Activated T-cell treated with anti-CD3 and anti-CD28 coated beads, Interleukin-2, amount 50 U/mL, for 72 hours (primary cell): ENCODE measurements around the gene PGLYRP1. TPM values are rescaled to one million over a fixed set of nuclear protein-coding genes. Genes with fewer than 3 reads are reported as not detected.

ENCODE experiments used
- ATAC-seq, 2 donors: fragments of 150-1000 bp; cut with Tn5 transposase; replicated peaks in 1 of 2; 2 replicates each; pipeline ENCODE4 v1.10.0; 2021; ENCODE audit warnings: moderate library complexity in 2 of 2, mild to moderate bottlenecking in 1 of 2
- DNase-seq, 2 donors: peaks; one replicate each; pipeline ENCODE4 v3.0.0; 2021 to 2022; ENCODE audit warnings: mixed read lengths in 1 of 2
- H3K27ac Mint-ChIP-seq: one replicate; pipeline ENCODE4 v1.8.0; 2022; ENCODE audit warnings: mild to moderate bottlenecking, moderate library complexity, mixed read lengths
- H3K27me3 Mint-ChIP-seq: one replicate; pipeline ENCODE4 v1.8.0; 2022; ENCODE audit warnings: low read depth, mixed read lengths
- H3K36me3 Mint-ChIP-seq, 2 donors: one replicate each; pipeline ENCODE4 v1.8.0; 2022; ENCODE audit warnings: mixed read lengths in 2 of 2, mild to moderate bottlenecking in 1 of 2; ENCODE audit not compliant: insufficient read depth in 2 of 2
- H3K4me1 Mint-ChIP-seq: one replicate; pipeline ENCODE4 v1.8.0; 2022; ENCODE audit warnings: low read depth, mixed read lengths
- H3K4me3 Mint-ChIP-seq, 2 donors: one replicate each; pipeline ENCODE4 v1.8.0; 2022; ENCODE audit warnings: mild to moderate bottlenecking in 2 of 2, mixed read lengths in 2 of 2, moderate library complexity in 2 of 2
- H3K9me3 Mint-ChIP-seq, 2 donors: one replicate each; pipeline ENCODE4 v1.8.0; 2022; ENCODE audit warnings: mixed read lengths in 2 of 2
- total RNA-seq, 2 donors: library from RNA; stranded (reverse); gene quantifications; one replicate each; pipeline ENCODE4 v1.2.3, GENCODE V29; 2022

Gene PGLYRP1
- total RNA-seq, 2 donors from 2014 or later, result not detected

- H3K4me3 Mint-ChIP-seq, result no peak overlapping the region
- H3K9me3 Mint-ChIP-seq, result peaks cover 1 to 7% of the 10 kb centered on the region in 2 donors
- H3K4me1 Mint-ChIP-seq, result peaks cover 7% of the 10 kb centered on the region
- no peak overlapping the region for H3K27ac Mint-ChIP-seq
- DNase-seq (no peak), ATAC-seq (no peak)
- peaks cover 6 to 8% of the 10 kb centered on the region in 2 donors for H3K36me3 Mint-ChIP-seq
- peaks cover 82% of the 10 kb centered on the region for H3K27me3 Mint-ChIP-seq
These were observed 20.7 kb upstream of the PGLYRP1 start for GRCh38 chr19:46043519-46043918.

GRCh38 chr19:46042252-46042883 lies 19.5 kb upstream of the PGLYRP1 start:
- ATAC-seq, result peak; percentile 57 to 70
- no peak overlapping the region for H3K4me3 Mint-ChIP-seq
- H3K36me3 Mint-ChIP-seq, result peaks cover 6 to 8% of the 10 kb centered on the region in 2 donors
- peaks cover 7% of the 10 kb centered on the region for H3K4me1 Mint-ChIP-seq
- DNase-seq, result no peak
- H3K27me3 Mint-ChIP-seq, result peaks cover 74% of the 10 kb centered on the region
- H3K27ac Mint-ChIP-seq, result no peak overlapping the region
- H3K9me3 Mint-ChIP-seq, result peaks cover 1 to 7% of the 10 kb centered on the region in 2 donors

GRCh38 chr19:46040952-46041500 lies 18.2 kb upstream of the PGLYRP1 start, which contains the start of gene IGFL4:
Gene IGFL4 (minus strand): TSS chr19:46041002. CDS start chr19:46040962, 40 bp downstream.
- H3K4me3 Mint-ChIP-seq, result no peak within 1 kb of the TSS
- H3K36me3 Mint-ChIP-seq, result peaks cover 3 to 8% of the 10 kb centered on the region in 2 donors
- H3K27ac Mint-ChIP-seq, result no peak within 1 kb of the TSS
- ATAC-seq (no peak), DNase-seq (no peak)
- H3K4me1 Mint-ChIP-seq, result peaks cover 7% of the 10 kb centered on the region
- H3K27me3 Mint-ChIP-seq, result peaks cover 69% of the 10 kb centered on the region
- peaks cover 1 to 7% of the 10 kb centered on the region in 2 donors for H3K9me3 Mint-ChIP-seq

DNA sequence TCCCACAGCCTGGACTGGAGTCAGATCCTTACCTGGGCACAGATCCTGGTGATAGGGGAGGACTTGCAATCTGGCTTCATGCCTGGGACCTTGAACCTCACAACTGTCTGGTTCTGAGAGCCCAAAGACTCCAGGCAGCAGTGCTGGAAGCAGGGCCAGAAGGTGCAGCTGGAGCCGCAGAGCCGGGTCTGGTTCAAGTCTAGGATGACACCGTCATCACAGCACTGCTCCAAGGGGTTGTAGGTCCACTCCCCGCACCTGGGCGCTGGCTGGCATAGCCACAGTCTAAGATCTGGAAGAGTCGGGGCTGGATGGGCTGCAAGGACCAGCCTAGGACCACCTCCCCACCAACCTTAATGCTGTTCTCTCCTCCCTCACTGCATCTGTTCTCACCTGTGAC lies 17.3 kb upstream of the PGLYRP1 start:
- H3K4me3 Mint-ChIP-seq, result no peak overlapping the region
- no peak overlapping the region for H3K27ac Mint-ChIP-seq
- H3K27me3 Mint-ChIP-seq, result peaks cover 60% of the 10 kb centered on the region
- DNase-seq (no peak), ATAC-seq (no peak)
- peaks cover 1 to 3% of the 10 kb centered on the region in 2 donors for H3K9me3 Mint-ChIP-seq
- peaks cover 3 to 8% of the 10 kb centered on the region in 2 donors for H3K36me3 Mint-ChIP-seq
- H3K4me1 Mint-ChIP-seq, result peaks cover 7% of the 10 kb centered on the region

DNA sequence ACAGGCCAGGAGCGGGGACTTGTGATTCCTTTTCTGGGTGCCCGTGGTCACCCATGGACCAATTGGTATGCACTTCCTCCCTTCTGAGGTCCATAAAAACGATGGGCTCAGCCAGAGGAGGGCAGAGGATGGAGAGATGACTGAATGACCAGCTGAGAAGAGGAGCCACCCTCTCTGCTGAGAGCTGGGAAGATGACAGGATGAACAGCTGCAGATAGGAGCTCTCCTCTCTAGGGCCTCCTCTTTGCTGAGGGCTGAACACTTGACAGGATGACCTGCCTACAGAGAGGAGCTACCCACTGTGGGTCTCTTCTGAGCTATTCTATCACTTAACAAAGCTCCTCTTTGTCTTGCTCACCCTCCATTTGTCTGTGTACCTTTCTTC lies 13.9 kb upstream of the PGLYRP1 start:
- H3K36me3 Mint-ChIP-seq, result no peaks in the 10 kb centered on the region
- ATAC-seq (no peak), DNase-seq (no peak)
- H3K4me3 Mint-ChIP-seq, result no peak overlapping the region
- H3K9me3 Mint-ChIP-seq, result no peaks in the 10 kb centered on the region
- H3K27me3 Mint-ChIP-seq, result peaks cover 35% of the 10 kb centered on the region
- H3K4me1 Mint-ChIP-seq, result no peaks in the 10 kb centered on the region
- H3K27ac Mint-ChIP-seq, result no peak overlapping the region

GRCh38 chr19:46035986-46036743 lies 13.3 kb upstream of the PGLYRP1 start:
- peaks cover 33% of the 10 kb centered on the region for H3K27me3 Mint-ChIP-seq
- no peaks in the 10 kb centered on the region for H3K36me3 Mint-ChIP-seq

GRCh38 chr19:46035546-46035945 lies 12.7 kb upstream of the PGLYRP1 start:
- Mint-ChIP-seq H3K27me3 (peaks cover 33% of the 10 kb centered on the region), H3K27ac (no peak overlapping the region), H3K9me3 (no peaks in the 10 kb centered on the region), H3K36me3 (no peaks in the 10 kb centered on the region), H3K4me3 (no peak overlapping the region), H3K4me1 (no peaks in the 10 kb centered on the region)
- DNase-seq (no peak), ATAC-seq (no peak)

More at GRCh38 chr19:46035986-46036743, 13.3 kb upstream of the PGLYRP1 start:
- no peak for DNase-seq
- no peak for ATAC-seq
- Mint-ChIP-seq H3K4me1 (no peaks in the 10 kb centered on the region), H3K27ac (no peak overlapping the region), H3K4me3 (no peak overlapping the region), H3K9me3 (no peaks in the 10 kb centered on the region)

GRCh38 chr19:46033401-46033800 lies 10.5 kb upstream of the PGLYRP1 start:
- Mint-ChIP-seq H3K27me3 (peaks cover 34% of the 10 kb centered on the region), H3K36me3 (no peaks in the 10 kb centered on the region), H3K27ac (no peak overlapping the region), H3K9me3 (no peaks in the 10 kb centered on the region), H3K4me1 (peaks cover 5% of the 10 kb centered on the region), H3K4me3 (no peak overlapping the region)
- no peak for ATAC-seq
- no peak for DNase-seq

GRCh38 chr19:46032597-46033025 lies 9.8 kb upstream of the PGLYRP1 start:
- Mint-ChIP-seq H3K27me3 (peaks cover 34% of the 10 kb centered on the region), H3K27ac (no peak overlapping the region), H3K36me3 (no peaks in the 10 kb centered on the region), H3K4me3 (no peak overlapping the region), H3K4me1 (peaks cover 5% of the 10 kb centered on the region), H3K9me3 (no peaks in the 10 kb centered on the region)
- no peak for DNase-seq
- no peak for ATAC-seq

- Mint-ChIP-seq H3K27ac (no peak overlapping the region), H3K4me1 (peaks cover 6% of the 10 kb centered on the region), H3K36me3 (no peaks in the 10 kb centered on the region), H3K4me3 (no peak overlapping the region), H3K27me3 (peaks cover 29% of the 10 kb centered on the region), H3K9me3 (no peaks in the 10 kb centered on the region)
- DNase-seq (no peak), ATAC-seq (no peak)
These were observed 9.1 kb upstream of the PGLYRP1 start for GRCh38 chr19:46031781-46032596.

DNA sequence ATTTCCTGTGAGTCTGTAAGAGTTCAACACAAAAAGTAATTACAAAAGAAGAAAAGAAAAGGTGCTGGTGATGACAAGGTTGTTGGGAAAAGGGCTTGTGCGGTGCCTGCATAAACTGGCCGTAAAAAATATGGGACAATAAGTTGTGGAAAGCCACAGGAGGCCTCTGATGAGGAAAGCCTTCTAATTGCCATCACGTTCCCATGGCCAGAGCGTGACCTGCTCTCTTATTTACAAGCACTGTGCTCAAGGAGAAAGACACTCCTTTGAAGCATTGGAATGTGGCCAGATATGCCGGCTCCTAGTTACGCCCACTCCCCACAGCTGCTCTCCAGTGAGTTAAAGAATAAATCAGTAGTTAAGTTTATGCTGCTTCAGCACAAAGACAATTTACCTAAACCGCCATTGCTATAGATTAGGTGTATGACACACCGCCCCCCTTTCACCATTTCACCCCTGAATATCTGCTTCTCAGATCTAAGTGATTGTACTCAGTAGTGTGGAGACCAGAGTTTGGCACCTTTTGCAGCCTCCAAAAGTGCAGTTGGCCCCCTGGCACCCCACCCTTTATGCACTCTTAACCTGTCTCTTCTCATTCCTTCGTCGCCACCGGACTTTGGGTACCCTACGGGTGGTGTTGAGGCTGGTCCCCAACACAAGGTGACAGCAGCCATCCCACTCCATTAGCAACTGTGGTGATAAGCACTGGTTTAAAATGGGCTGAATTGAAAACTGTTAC lies 8.1 kb upstream of the PGLYRP1 start:
- Mint-ChIP-seq H3K27me3 (peaks cover 33% of the 10 kb centered on the region), H3K9me3 (no peaks in the 10 kb centered on the region), H3K4me1 (peaks cover 16% of the 10 kb centered on the region), H3K4me3 (no peak overlapping the region), H3K36me3 (no peaks in the 10 kb centered on the region), H3K27ac (no peak overlapping the region)
- no peak for DNase-seq
- no peak for ATAC-seq

DNA sequence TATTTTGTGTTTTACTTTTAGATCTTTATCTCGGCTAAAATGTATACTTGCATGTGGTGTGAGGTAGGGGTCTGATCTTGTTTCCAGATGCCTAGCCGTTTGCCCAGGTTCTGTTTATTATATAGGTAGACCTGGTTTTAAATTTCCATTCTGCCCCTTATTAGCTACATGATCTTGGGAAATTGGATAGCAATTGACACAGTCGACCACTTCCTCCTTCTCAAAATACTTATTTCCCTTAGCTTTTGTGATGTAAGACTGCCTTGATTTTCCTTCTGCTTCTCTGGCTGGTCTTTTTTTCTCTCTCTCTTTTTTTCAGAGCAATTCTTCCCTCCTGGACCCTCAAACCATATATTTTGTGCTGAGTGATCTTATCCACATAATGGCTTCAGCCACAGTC lies 3.0 kb upstream of the PGLYRP1 start:
- H3K4me1 Mint-ChIP-seq, result peaks cover 22% of the 10 kb centered on the region
- DNase-seq, result no peak

More for the DNA sequence above, 3.0 kb upstream of the PGLYRP1 start:
- no peaks in the 10 kb centered on the region for H3K9me3 Mint-ChIP-seq
- H3K27me3 Mint-ChIP-seq, result peaks cover 51% of the 10 kb centered on the region
- H3K4me3 Mint-ChIP-seq, result no peak overlapping the region
- ATAC-seq, result no peak
- H3K27ac Mint-ChIP-seq, result no peak overlapping the region
- no peaks in the 10 kb centered on the region for H3K36me3 Mint-ChIP-seq
